ENCODE results near the gene KIF26B.

- no peak for TF ChIP-seq USF2 (CRISPR knock-in tag; IDR thresholded peaks at IDR 0.05)
- no peak for TF ChIP-seq CTCF (IDR thresholded peaks at IDR 0.05)
- no peak for TF ChIP-seq ZNF232 (CRISPR knock-in tag; IDR thresholded peaks at IDR 0.05)
- TF ChIP-seq HMGXB4 (CRISPR knock-in tag; IDR thresholded peaks at IDR 0.05) = no peak
- no peak for TF ChIP-seq ELF4 (CRISPR knock-in tag; IDR thresholded peaks at IDR 0.05; ENCODE audit: low read depth)
- TF ChIP-seq CDX4 (CRISPR knock-in tag; IDR thresholded peaks at IDR 0.05; ENCODE audit: borderline replicate concordance) = no peak
- TF ChIP-seq ZBTB43 (CRISPR knock-in tag; IDR thresholded peaks at IDR 0.05) = no peak
- TF ChIP-seq FOXJ3 (CRISPR knock-in tag; IDR thresholded peaks at IDR 0.05; ENCODE audit: borderline replicate concordance) = no peak
- TF ChIP-seq NR2C2 (CRISPR knock-in tag; IDR thresholded peaks at IDR 0.05) = no peak
- no peak for TF ChIP-seq TCF7 (CRISPR knock-in tag; IDR thresholded peaks at IDR 0.05; ENCODE audit: low read depth)
- no peak for TF ChIP-seq JUN (CRISPR knock-in tag; IDR thresholded peaks at IDR 0.05)
These were observed 264.7 kb downstream of the KIF26B start for GRCh38 chr1:245419461-245419978.
